C4-2B (cell line): ENCODE results near the gene TMEM192.

ENCODE experiments used
- ZFX ChIP-seq: fragments of 450-650 bp; IDR thresholded peaks from 2 replicates; pipeline ENCODE4 v1.6.1; 2017
- TF ChIP-seq, protein P1 (sequence below): fragments of 450-650 bp; conservative IDR thresholded peaks from 2 replicates; pipeline ENCODE4 v1.5.1; 2017; ENCODE audit warnings: mild to moderate bottlenecking

GRCh38 chr4:165095291-165095690 is 17.4 kb downstream of the TMEM192 start:
- TF ChIP-seq, protein P1, sequence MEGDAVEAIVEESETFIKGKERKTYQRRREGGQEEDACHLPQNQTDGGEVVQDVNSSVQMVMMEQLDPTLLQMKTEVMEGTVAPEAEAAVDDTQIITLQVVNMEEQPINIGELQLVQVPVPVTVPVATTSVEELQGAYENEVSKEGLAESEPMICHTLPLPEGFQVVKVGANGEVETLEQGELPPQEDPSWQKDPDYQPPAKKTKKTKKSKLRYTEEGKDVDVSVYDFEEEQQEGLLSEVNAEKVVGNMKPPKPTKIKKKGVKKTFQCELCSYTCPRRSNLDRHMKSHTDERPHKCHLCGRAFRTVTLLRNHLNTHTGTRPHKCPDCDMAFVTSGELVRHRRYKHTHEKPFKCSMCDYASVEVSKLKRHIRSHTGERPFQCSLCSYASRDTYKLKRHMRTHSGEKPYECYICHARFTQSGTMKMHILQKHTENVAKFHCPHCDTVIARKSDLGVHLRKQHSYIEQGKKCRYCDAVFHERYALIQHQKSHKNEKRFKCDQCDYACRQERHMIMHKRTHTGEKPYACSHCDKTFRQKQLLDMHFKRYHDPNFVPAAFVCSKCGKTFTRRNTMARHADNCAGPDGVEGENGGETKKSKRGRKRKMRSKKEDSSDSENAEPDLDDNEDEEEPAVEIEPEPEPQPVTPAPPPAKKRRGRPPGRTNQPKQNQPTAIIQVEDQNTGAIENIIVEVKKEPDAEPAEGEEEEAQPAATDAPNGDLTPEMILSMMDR, result no peak
- no peak for TF ChIP-seq ZFX
